Measurements from ENCODE around the gene TNNC2. TPM values are rescaled to one million over a fixed set of nuclear protein-coding genes. Genes with fewer than 3 reads are reported as not detected.
"Not testable (repeated sequence)": the region's sequence is repeated elsewhere in the genome, so short reads cannot be mapped to it uniquely, and the experiment has no call there.

TNNC2 gene
- total RNA-seq, 1 donor from 2014 or later = 0.54 TPM

DNA sequence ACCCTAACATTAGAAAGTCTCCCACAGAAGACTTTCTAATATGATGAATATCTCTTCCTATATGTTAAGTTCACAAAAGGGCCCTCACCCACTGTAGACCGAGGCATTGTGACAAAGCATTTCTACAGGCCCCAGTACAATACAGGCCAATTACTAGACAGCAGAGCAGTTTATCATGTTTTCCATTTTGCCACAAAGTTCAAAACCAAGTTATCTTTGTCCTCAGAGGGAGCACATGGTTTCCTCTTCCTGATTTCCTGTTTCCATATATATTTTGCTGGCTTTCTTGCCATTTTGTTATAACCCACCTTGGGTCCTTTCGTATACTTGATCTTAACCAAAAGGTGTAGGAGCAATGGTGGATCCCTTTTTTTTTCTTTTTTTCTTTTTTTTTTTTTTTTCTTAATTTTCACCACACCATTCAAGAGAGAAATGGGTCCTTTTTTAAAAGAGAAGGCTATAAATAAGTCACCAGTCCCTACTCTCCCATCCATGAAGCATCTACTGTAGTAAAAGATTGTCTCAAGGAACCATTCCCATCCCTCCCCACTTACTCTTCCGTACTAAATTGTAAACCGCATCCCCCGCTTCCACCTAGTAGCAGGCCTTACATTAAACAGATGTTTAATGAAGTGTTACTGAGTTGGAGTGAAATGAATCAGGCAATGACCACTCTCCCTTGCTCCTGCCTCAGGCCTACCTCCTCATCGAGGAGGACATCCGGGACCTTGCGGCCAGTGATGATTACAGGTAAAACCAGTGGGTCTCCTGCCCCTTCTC lies 16.7 kb downstream of the TNNC2 start:
- Mint-ChIP-seq H3K27ac (no peak overlapping the region), H3K36me3 (peaks cover 25% of the 10 kb centered on the region)
- TF ChIP-seq, protein P1, sequence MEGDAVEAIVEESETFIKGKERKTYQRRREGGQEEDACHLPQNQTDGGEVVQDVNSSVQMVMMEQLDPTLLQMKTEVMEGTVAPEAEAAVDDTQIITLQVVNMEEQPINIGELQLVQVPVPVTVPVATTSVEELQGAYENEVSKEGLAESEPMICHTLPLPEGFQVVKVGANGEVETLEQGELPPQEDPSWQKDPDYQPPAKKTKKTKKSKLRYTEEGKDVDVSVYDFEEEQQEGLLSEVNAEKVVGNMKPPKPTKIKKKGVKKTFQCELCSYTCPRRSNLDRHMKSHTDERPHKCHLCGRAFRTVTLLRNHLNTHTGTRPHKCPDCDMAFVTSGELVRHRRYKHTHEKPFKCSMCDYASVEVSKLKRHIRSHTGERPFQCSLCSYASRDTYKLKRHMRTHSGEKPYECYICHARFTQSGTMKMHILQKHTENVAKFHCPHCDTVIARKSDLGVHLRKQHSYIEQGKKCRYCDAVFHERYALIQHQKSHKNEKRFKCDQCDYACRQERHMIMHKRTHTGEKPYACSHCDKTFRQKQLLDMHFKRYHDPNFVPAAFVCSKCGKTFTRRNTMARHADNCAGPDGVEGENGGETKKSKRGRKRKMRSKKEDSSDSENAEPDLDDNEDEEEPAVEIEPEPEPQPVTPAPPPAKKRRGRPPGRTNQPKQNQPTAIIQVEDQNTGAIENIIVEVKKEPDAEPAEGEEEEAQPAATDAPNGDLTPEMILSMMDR (IDR thresholded peaks at IDR 0.05; ENCODE audit: unreplicated experiment) = no peak

DNA sequence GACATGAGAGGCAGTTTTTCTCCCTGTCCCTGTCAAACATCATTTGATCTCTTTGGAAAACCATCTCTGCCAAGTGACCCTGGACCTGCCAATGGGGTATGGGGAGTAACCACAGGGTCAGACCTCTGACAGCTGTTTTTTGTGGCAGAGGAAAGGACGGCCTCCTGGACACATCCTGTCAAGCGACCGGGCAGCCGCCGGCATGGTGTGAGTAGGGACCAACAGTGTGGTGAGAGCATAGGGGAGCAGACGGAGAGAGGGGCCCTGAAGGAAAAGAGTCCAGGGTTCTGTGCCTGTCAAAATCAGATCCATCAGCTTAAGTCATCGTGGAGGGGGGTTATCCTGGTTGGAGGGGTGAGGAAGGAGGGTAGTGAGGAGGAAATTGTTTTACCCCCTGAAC lies 25.3 kb downstream of the TNNC2 start:
- H3K27ac Mint-ChIP-seq = no peak overlapping the region
- H3K27me3 Mint-ChIP-seq (ENCODE audit: low read depth) = no peaks in the 10 kb centered on the region
- no peak overlapping the region for H3K4me3 Mint-ChIP-seq
- no peak for DNase-seq (ENCODE audit: low spot score in 2 of 2, unreplicated experiment in 2 of 2)
- no peaks in the 10 kb centered on the region for H3K4me1 Mint-ChIP-seq
- TF ChIP-seq, protein P1 (IDR thresholded peaks at IDR 0.05; ENCODE audit: unreplicated experiment) = no peak
- H3K9me3 Mint-ChIP-seq = no peaks in the 10 kb centered on the region
- H3K36me3 Mint-ChIP-seq = peaks cover 34% of the 10 kb centered on the region

More for the DNA sequence above, 16.7 kb downstream of the TNNC2 start:
- Mint-ChIP-seq H3K27me3 (ENCODE audit: low read depth) (no peaks in the 10 kb centered on the region), H3K4me1 (peaks cover 11% of the 10 kb centered on the region), H3K9me3 (no peaks in the 10 kb centered on the region), H3K4me3 (no peak overlapping the region)
- no peak for DNase-seq (ENCODE audit: low spot score in 2 of 2, unreplicated experiment in 2 of 2)

DNA sequence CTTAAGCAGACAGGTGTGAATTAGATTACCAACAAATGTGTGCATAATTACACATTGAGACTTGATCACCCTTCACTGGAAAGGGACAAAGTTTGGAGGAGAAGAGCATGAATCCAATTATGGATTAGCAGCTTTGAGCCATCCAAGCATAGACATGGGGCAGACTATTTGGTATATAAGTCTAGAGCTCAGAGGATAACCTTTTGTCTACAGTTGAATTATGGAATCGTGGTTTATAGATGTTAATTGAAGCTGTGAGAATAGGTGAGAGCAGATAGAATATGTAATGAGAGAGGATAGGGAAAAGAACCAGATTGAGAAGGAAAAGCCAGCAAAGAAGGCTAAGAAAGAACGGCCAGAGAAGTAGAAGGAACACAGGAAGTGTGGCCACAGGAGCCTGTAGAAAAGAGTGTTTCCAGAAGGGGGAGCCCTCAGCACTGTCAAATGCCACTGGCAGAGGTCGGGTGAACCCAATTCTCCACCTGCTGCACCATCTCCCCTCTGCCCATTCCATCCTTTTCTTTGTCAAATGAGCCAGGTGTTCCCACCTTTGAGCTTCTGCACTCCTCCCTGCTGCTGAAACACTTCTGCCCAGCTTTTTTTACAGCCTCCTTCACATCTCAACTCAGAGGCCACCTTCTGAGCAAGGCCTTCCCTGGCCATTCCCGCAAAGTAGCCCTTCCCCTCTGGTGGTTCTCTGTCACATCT lies 28.0 kb downstream of the TNNC2 start:
- H3K36me3 Mint-ChIP-seq = peaks cover 41% of the 10 kb centered on the region
- DNase-seq (ENCODE audit: low spot score in 2 of 2, unreplicated experiment in 2 of 2) = no peak
- TF ChIP-seq, protein P1 (IDR thresholded peaks at IDR 0.05; ENCODE audit: unreplicated experiment) = no peak
- H3K27me3 Mint-ChIP-seq (ENCODE audit: low read depth) = no peaks in the 10 kb centered on the region
- no peaks in the 10 kb centered on the region for H3K4me1 Mint-ChIP-seq
- H3K27ac Mint-ChIP-seq = no peak overlapping the region
- no peaks in the 10 kb centered on the region for H3K9me3 Mint-ChIP-seq
- no peak overlapping the region for H3K4me3 Mint-ChIP-seq

DNA sequence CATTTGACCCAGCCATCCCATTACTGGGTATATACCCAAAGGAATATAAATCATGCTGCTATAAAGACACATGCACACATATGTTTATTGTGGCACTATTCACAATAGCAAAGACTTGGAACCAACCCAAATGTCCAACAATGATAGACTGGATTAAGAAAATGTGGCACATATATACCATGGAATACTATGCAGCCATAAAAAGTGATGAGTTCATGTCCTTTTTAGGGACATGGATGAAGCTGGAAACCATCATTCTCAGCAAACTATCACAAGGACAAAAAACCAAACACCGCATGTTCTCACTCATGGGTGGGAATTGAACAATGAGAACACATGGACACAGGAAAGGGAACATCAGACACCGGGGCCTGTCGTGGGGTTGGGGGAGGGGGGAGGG lies 29.2 kb downstream of the TNNC2 start:
- not testable (repeated sequence) for H3K4me3 Mint-ChIP-seq; H3K9me3 Mint-ChIP-seq; DNase-seq (ENCODE audit: low spot score in 2 of 2, unreplicated experiment in 2 of 2); H3K4me1 Mint-ChIP-seq; H3K27ac Mint-ChIP-seq; H3K27me3 Mint-ChIP-seq (ENCODE audit: low read depth)
- peaks cover 34% of the 10 kb centered on the region for H3K36me3 Mint-ChIP-seq

DNA sequence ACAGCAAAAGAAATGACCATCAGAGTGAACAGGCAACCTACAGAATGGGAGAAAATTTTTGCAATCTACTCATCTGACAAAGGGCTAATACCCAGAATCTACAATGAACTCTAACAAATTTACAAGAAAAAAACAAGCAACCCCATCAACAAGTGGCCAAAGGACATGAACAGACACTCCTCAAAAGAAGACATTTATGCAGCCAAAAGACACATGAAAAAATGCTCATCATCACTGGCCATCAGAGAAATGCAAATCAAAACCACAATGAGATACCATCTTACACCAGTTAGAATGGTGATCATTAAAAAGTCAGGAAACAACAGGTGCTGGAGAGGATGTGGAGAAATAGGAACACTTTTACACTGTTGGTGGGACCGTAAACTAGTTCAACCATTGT lies 29.6 kb downstream of the TNNC2 start:
- H3K27ac Mint-ChIP-seq; H3K4me1 Mint-ChIP-seq; DNase-seq (ENCODE audit: low spot score in 2 of 2, unreplicated experiment in 2 of 2): not testable (repeated sequence)

DNA sequence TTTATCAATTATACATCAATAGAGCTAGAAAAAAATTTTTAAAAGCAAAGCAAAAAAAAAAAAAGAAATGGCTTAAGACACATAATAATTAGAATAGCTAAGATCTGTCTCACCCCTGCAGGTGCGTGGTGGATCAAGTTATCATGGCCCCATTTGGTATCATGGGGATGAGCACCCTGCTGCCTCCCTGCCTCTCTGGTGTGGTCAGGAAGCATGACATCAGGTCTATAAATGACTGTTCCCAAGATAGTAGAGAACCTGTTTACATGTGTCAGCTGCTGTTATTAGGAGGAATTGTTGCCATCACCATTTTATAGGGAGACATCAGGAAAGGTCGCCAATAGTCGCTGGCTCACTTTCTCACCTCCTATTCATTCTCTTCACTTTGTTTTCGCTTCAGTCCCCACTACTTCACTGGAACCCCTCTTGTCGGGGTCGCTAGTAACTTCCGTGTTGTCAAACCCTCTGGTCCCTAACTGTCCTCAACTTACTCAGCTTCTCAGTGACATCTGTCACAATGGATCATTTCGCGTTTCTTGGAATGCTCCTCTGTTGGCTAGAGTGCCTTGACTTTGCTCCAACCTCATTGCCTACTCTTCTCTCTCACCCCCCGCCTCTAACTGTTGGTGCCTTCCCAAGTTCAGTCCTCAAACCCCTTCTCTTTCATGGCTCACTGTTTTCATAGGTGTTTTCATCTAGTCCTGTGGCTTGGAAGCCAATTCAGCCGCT lies 30.6 kb downstream of the TNNC2 start:
- no peak overlapping the region for H3K27ac Mint-ChIP-seq
- TF ChIP-seq, protein P1 (IDR thresholded peaks at IDR 0.05; ENCODE audit: unreplicated experiment) = no peak
- H3K36me3 Mint-ChIP-seq = peaks cover 28% of the 10 kb centered on the region
- H3K9me3 Mint-ChIP-seq = no peaks in the 10 kb centered on the region
- peaks cover 10% of the 10 kb centered on the region for H3K4me1 Mint-ChIP-seq
- H3K27me3 Mint-ChIP-seq (ENCODE audit: low read depth) = no peaks in the 10 kb centered on the region
- DNase-seq (ENCODE audit: low spot score in 2 of 2, unreplicated experiment in 2 of 2) = no peak
- H3K4me3 Mint-ChIP-seq = no peak overlapping the region

More for the DNA sequence above, 29.6 kb downstream of the TNNC2 start:
- not testable (repeated sequence) for H3K27me3 Mint-ChIP-seq (ENCODE audit: low read depth); H3K4me3 Mint-ChIP-seq; H3K9me3 Mint-ChIP-seq
- H3K36me3 Mint-ChIP-seq = peaks cover 34% of the 10 kb centered on the region

All from mesothelial cell of epicardium (in vitro differentiated cells).